ENCODE results near the gene INKA1.
"Not testable (repeated sequence)": the region's sequence is repeated elsewhere in the genome, so short reads cannot be mapped to it uniquely, and the experiment has no call there.

The INKA1 gene

DNA sequence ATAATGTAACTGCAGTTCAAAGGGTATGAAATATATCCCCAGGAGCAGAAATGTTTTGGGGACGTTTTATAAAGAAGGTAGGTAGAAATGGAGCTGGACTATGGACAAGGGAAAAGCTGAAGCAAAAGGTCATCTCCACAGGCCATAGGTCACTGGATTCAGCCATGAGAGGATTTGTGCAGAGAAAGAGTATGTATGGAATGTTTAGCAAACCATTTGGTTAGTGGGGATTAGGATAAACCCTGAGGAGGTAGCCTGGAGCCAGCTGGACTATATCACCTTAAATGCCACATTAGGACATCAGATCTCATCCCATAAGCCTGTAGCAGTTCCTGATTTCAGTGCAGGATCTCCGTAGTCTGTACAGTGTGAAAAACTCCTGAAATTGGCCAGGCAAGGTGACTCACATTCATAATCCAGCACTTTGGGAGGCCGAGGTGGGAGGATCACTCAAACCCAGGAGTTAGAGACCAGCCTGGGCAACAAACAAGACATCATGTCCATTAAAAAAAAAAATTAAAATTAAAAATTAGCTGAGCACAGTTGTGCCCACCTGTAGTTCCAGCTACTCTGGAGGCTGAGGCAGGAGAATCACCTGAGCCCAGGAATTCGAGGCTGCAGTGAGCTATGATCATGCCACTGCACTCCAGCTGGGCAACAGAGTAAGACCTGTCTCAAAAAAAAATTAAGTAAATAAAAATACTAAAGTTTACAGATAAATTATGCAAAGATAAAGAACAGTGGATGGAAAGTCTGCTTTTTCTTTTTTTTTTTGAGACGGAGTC lies 21.5 kb upstream of the INKA1 start:
- H3K27me3 ChIP-seq (ENCODE audit: low read length) = no peaks in the 10 kb centered on the region
- no peaks in the 10 kb centered on the region for H3K36me3 ChIP-seq (ENCODE audit: low read length)
- TF ChIP-seq, protein P1, sequence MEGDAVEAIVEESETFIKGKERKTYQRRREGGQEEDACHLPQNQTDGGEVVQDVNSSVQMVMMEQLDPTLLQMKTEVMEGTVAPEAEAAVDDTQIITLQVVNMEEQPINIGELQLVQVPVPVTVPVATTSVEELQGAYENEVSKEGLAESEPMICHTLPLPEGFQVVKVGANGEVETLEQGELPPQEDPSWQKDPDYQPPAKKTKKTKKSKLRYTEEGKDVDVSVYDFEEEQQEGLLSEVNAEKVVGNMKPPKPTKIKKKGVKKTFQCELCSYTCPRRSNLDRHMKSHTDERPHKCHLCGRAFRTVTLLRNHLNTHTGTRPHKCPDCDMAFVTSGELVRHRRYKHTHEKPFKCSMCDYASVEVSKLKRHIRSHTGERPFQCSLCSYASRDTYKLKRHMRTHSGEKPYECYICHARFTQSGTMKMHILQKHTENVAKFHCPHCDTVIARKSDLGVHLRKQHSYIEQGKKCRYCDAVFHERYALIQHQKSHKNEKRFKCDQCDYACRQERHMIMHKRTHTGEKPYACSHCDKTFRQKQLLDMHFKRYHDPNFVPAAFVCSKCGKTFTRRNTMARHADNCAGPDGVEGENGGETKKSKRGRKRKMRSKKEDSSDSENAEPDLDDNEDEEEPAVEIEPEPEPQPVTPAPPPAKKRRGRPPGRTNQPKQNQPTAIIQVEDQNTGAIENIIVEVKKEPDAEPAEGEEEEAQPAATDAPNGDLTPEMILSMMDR (IDR thresholded peaks at IDR 0.05; ENCODE audit: insufficient read depth, low read length, poor library complexity, severe bottlenecking) = no peak
- no peak for TF ChIP-seq EZH2phosphoT487 (conservative IDR thresholded peaks at IDR 0.05; ENCODE audit: low read length)
- H3K4me2 ChIP-seq (ENCODE audit: low read depth, low read length, poor library complexity, severe bottlenecking) = no peak overlapping the region
- H3K27ac ChIP-seq (ENCODE audit: low read depth, low read length) = no peak overlapping the region
- H3K9ac ChIP-seq (ENCODE audit: low read length) = no peak overlapping the region
- no peaks in the 10 kb centered on the region for H3K9me3 ChIP-seq (ENCODE audit: insufficient read depth, low read length)
- no peak overlapping the region for H2AFZ ChIP-seq (ENCODE audit: low read depth, low read length, severe bottlenecking)
- H3F3A ChIP-seq (ENCODE audit: insufficient read depth) = no peaks in the 10 kb centered on the region
- no peaks in the 10 kb centered on the region for H4K20me1 ChIP-seq (ENCODE audit: low read depth, low read length)
- peaks cover 32% of the 10 kb centered on the region for H3K79me2 ChIP-seq (ENCODE audit: insufficient read depth, low read length)
- no peaks in the 10 kb centered on the region for H3K9me2 ChIP-seq (replicated peaks; ENCODE audit: insufficient read depth, low read length)
- no peak overlapping the region for H3K4me3 ChIP-seq (ENCODE audit: insufficient read depth, low read length, poor library complexity, severe bottlenecking)

DNA sequence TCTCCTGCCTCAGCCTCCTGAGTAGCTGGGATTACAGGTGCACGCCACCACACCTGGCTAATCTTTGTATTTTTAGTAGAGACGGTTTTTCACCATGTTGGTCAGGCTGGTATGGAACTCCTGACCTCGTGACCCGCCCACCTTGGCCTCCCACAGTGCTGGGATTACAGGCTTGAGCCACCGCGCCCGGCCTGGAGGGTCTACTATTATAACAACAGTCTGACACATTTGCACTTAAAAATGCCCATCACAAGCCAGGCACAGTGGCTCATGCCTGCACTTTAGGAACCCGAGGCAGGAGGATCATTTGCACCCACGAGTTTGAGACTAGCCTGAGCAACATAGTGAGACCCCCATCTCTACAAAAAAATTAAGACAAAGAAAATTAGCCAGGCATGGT lies 20.8 kb upstream of the INKA1 start:
- not testable (repeated sequence) for H3F3A ChIP-seq (ENCODE audit: insufficient read depth)
- H3K79me2 ChIP-seq (ENCODE audit: insufficient read depth, low read length) = peaks cover 32% of the 10 kb centered on the region

DNA sequence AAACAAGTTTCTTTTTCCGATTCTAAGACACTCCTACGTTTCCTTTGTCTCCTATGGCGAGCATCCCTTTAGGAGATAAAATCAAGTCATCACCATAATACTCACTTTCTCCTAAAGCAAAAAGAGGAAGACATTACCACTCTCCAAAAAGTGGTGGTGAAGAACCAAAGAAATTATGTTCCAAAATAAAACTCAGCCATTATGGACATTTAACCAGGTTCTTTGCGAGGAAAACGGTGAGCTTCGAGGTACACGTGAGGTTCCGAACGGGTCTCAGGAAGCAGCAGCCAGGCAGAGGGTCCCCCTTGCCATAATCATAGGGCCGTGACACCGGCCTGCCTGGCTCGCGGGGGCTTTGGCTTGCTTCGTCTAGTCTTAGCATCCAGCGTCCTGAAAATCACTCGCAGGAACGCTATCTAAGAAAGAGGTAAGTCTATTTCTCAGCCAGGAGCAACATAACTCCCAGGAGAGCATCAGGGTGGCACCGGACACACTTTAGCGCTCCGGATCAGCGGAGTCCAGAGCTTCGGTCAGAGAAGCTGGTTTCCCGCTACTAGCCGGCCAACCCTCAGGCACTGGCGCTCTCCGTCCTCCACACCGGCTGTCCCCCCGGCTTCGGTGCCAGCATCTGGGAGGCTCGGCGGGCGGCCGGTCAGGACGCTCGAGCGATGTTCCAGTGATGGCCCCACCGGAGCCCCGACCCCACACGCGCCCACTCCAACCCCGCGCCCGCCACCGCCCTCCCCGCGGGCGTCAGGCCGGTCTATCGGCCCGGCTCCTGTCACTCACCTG lies 17.3 kb upstream of the INKA1 start:
- Histone ChIP-seq H3K27me3 (ENCODE audit: low read length) (no peaks in the 10 kb centered on the region), H4K20me1 (ENCODE audit: low read depth, low read length) (no peaks in the 10 kb centered on the region), H3K4me3 (ENCODE audit: insufficient read depth, low read length, poor library complexity, severe bottlenecking) (peak overlapping the region; percentile 77), H3K9ac (ENCODE audit: low read length) (peak overlapping the region; percentile 75), H3K79me2 (ENCODE audit: insufficient read depth, low read length) (peaks cover 19% of the 10 kb centered on the region), H3K27ac (ENCODE audit: low read depth, low read length) (no peak overlapping the region), H3K9me3 (ENCODE audit: insufficient read depth, low read length) (no peaks in the 10 kb centered on the region), H3K4me2 (ENCODE audit: low read depth, low read length, poor library complexity, severe bottlenecking) (peak overlapping the region; percentile 85), H3K36me3 (ENCODE audit: low read length) (no peaks in the 10 kb centered on the region), H2AFZ (ENCODE audit: low read depth, low read length, severe bottlenecking) (peak overlapping the region; percentile 73), H3F3A (ENCODE audit: insufficient read depth) (no peaks in the 10 kb centered on the region), H3K9me2 (replicated peaks; ENCODE audit: insufficient read depth, low read length) (no peaks in the 10 kb centered on the region)
- no peak for TF ChIP-seq EZH2phosphoT487 (conservative IDR thresholded peaks at IDR 0.05; ENCODE audit: low read length)
- TF ChIP-seq, protein P1 (IDR thresholded peaks at IDR 0.05; ENCODE audit: insufficient read depth, low read length, poor library complexity, severe bottlenecking) = no peak

More for the DNA sequence above, 20.8 kb upstream of the INKA1 start:
- H3K27me3 ChIP-seq (ENCODE audit: low read length); H3K9me3 ChIP-seq (ENCODE audit: insufficient read depth, low read length); H3K4me2 ChIP-seq (ENCODE audit: low read depth, low read length, poor library complexity, severe bottlenecking); H4K20me1 ChIP-seq (ENCODE audit: low read depth, low read length); H3K27ac ChIP-seq (ENCODE audit: low read depth, low read length); H2AFZ ChIP-seq (ENCODE audit: low read depth, low read length, severe bottlenecking); H3K9me2 ChIP-seq (replicated peaks; ENCODE audit: insufficient read depth, low read length); H3K36me3 ChIP-seq (ENCODE audit: low read length); H3K4me3 ChIP-seq (ENCODE audit: insufficient read depth, low read length, poor library complexity, severe bottlenecking); H3K9ac ChIP-seq (ENCODE audit: low read length): not testable (repeated sequence)
